Smooth muscle cell (in vitro differentiated cells): ENCODE data around the gene ZNF280A. TPM values are rescaled to one million over a fixed set of nuclear protein-coding genes. Genes with fewer than 3 reads are reported as not detected.
"Not testable (repeated sequence)": the region's sequence is repeated elsewhere in the genome, so short reads cannot be mapped to it uniquely, and the experiment has no call there.

Experiments used
- DNase-seq: peaks from one replicate; lab custom pipeline; 2025; ENCODE audit not compliant: unreplicated experiment; lab: John Stamatoyannopoulos, UW
- H2AFZ ChIP-seq: fragments of 200-600 bp; sonication (generic); 2 replicates; pipeline ENCODE4 v1.6.0; 2016; ENCODE audit warnings: antibody characterized with exemption, low read depth, mild to moderate bottlenecking
- H3F3A ChIP-seq: fragments of 200-600 bp; sonication (generic); 2 replicates; pipeline ENCODE4 v1.6.0; 2017; ENCODE audit warnings: antibody characterized with exemption, low read depth
- H3K27ac ChIP-seq: fragments of 200-600 bp; sonication (generic); 2 replicates; pipeline ENCODE4 v1.5.1; 2016; ENCODE audit warnings: low read depth, mild to moderate bottlenecking
- H3K27me3 ChIP-seq: fragments of 200-600 bp; sonication (generic); 2 replicates; pipeline ENCODE4 v1.6.1; 2016; ENCODE audit warnings: low read depth, mild to moderate bottlenecking
- H3K36me3 ChIP-seq: fragments of 200-600 bp; sonication (generic); 2 replicates; pipeline ENCODE4 v1.5.1; 2016; ENCODE audit warnings: low read depth
- H3K4me1 ChIP-seq: fragments of 200-600 bp; sonication (generic); 2 replicates; pipeline ENCODE4 v1.5.1; 2016; ENCODE audit warnings: low read depth
- H3K4me2 ChIP-seq: fragments of 200-600 bp; sonication (generic); 2 replicates; pipeline ENCODE4 v1.6.0; 2016; ENCODE audit warnings: mild to moderate bottlenecking
- H3K4me3 ChIP-seq: fragments of 200-600 bp; sonication (generic); 2 replicates; pipeline ENCODE4 v1.5.1; 2016; ENCODE audit warnings: mild to moderate bottlenecking
- H3K79me2 ChIP-seq: fragments of 200-600 bp; sonication (generic); 2 replicates; pipeline ENCODE4 v1.6.0; 2016; ENCODE audit warnings: low read depth, mild to moderate bottlenecking
- H3K9ac ChIP-seq: fragments of 200-600 bp; sonication (generic); 2 replicates; pipeline ENCODE4 v1.6.0; 2016; ENCODE audit warnings: low read depth
- H3K9me3 ChIP-seq: fragments of 200-600 bp; sonication (generic); replicated peaks from 2 replicates; pipeline ENCODE4 v1.5.1; 2016; ENCODE audit warnings: low read depth
- H4K20me1 ChIP-seq: fragments of 200-600 bp; sonication (generic); 2 replicates; pipeline ENCODE4 v1.6.0; 2016; ENCODE audit warnings: low read depth
- WGBS: methylation state at CpG from one replicate; pipeline ENCODE4 v1.1.7; 2016; ENCODE audit warnings: low lambda C conversion rate; 5-methylcytosine and 5-hydroxymethylcytosine counted together
- polyA plus RNA-seq: library from polyadenylated mRNA; unstranded; fragments of >200 nt; fragmentation: Nextera tagmentation; extraction: Ambion mirVana; gene quantifications from 2 replicates; pipeline ENCODE4 v1.2.1, GENCODE V29; 2016
- total RNA-seq: library from RNA; depleted of rRNA; stranded (reverse); fragments of >200 nt; gene quantifications from 2 replicates; pipeline ENCODE4 v1.2.3, GENCODE V29; 2014
- TF ChIP-seq, protein P1 (sequence below): fragments of 200-600 bp; sonication (generic); IDR thresholded peaks from 2 replicates; pipeline ENCODE4 v1.5.1; 2017; ENCODE audit warnings: borderline replicate concordance, mild to moderate bottlenecking, antibody characterized with exemption; ENCODE audit not compliant: insufficient read depth, poor library complexity, severe bottlenecking

The ZNF280A gene
- total and polyA plus RNA-seq, 2 experiments from 2014 or later, result 0.21 TPM; not detected in 1

DNA sequence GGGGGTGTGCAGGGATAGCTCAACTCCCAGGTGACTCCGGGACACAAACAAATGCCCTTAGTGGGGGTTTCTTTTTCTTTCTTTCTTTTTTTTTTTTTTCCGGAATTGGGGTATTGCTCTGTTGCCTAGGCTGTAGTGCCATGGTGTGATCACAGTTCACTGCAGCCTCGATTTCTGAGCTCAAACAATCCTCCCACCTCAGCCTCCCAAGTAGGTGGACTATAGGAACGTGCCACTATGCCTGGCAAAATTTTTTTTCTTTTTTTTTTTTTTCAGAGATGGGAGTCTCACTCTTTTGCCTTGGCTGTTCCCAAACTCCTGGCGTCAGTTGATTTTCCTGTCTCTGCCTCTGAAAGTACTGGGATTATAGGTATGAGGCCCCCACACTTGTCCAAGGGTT is 13.8 kb upstream of the ZNF280A start:
- Histone ChIP-seq H3K9ac (no peak overlapping the region), H3K4me3 (no peak overlapping the region), H4K20me1 (no peaks in the 10 kb centered on the region), H3K27ac (no peak overlapping the region), H3K36me3 (no peaks in the 10 kb centered on the region), H3K4me2 (no peak overlapping the region), H3F3A (no peaks in the 10 kb centered on the region), H3K4me1 (no peaks in the 10 kb centered on the region), H3K27me3 (no peaks in the 10 kb centered on the region), H3K9me3 (no peaks in the 10 kb centered on the region), H2AFZ (no peak overlapping the region), H3K79me2 (no peaks in the 10 kb centered on the region)
- TF ChIP-seq, protein P1, sequence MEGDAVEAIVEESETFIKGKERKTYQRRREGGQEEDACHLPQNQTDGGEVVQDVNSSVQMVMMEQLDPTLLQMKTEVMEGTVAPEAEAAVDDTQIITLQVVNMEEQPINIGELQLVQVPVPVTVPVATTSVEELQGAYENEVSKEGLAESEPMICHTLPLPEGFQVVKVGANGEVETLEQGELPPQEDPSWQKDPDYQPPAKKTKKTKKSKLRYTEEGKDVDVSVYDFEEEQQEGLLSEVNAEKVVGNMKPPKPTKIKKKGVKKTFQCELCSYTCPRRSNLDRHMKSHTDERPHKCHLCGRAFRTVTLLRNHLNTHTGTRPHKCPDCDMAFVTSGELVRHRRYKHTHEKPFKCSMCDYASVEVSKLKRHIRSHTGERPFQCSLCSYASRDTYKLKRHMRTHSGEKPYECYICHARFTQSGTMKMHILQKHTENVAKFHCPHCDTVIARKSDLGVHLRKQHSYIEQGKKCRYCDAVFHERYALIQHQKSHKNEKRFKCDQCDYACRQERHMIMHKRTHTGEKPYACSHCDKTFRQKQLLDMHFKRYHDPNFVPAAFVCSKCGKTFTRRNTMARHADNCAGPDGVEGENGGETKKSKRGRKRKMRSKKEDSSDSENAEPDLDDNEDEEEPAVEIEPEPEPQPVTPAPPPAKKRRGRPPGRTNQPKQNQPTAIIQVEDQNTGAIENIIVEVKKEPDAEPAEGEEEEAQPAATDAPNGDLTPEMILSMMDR, result no peak
- no peak for DNase-seq
- 76% methylated on average over 5 of the region's 5 CpGs for WGBS

DNA sequence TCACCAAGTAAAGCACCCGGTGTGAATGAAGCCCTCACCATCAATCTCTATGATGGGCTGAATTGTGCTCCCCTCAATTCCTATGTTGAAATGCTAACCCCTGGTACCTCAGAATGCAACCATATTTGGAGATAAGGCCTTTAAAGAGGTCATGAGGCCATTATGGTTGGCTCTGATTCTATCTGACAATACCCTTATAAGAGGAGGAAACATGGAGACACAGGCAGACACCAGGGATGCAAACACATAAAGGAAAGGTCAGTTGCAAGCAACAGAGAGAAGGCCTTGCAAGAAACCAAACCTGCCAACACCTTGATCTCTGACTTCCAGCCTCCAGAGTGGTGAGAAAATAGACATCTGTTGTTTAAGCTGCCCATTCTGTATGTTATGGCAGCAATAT is 13.3 kb upstream of the ZNF280A start:
- Histone ChIP-seq H3K36me3 (no peaks in the 10 kb centered on the region), H3K4me1 (no peaks in the 10 kb centered on the region), H3K9ac (no peak overlapping the region), H3K27me3 (no peaks in the 10 kb centered on the region), H2AFZ (no peak overlapping the region), H3F3A (no peaks in the 10 kb centered on the region), H3K4me3 (no peak overlapping the region), H3K79me2 (no peaks in the 10 kb centered on the region), H4K20me1 (no peaks in the 10 kb centered on the region), H3K27ac (no peak overlapping the region), H3K9me3 (no peaks in the 10 kb centered on the region), H3K4me2 (no peak overlapping the region)
- TF ChIP-seq, protein P1, result no peak
- 92% methylated on average over 1 of the region's 1 CpG for WGBS
- DNase-seq, result no peak

DNA sequence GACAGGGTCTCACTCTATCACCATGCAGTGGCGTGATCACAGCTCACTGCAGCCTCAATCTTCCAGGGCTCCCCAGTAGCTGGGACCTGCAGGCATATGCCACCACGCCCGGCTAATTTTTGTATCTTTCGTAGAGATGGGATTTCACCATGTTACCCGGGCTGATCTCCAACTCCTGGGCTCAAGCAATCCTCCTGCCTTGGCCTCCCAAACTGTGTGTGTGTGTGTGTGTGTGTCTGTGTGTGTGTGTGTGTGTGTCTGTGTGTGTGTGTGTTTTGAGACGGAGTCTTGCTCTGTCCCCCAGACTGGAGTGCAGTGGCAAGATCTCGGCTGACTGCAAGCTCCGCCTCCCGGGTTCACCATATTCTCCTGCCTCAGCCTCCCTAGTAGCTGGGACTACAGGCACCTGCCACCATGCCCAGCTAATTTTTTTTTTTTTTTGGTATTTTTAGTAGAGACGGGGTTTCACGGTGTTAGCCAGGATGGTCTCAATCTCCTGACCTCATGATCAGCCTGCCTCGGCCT is 12.5 kb upstream of the ZNF280A start:
- not testable (repeated sequence) for H3K4me3 ChIP-seq, H3K9me3 ChIP-seq

DNA sequence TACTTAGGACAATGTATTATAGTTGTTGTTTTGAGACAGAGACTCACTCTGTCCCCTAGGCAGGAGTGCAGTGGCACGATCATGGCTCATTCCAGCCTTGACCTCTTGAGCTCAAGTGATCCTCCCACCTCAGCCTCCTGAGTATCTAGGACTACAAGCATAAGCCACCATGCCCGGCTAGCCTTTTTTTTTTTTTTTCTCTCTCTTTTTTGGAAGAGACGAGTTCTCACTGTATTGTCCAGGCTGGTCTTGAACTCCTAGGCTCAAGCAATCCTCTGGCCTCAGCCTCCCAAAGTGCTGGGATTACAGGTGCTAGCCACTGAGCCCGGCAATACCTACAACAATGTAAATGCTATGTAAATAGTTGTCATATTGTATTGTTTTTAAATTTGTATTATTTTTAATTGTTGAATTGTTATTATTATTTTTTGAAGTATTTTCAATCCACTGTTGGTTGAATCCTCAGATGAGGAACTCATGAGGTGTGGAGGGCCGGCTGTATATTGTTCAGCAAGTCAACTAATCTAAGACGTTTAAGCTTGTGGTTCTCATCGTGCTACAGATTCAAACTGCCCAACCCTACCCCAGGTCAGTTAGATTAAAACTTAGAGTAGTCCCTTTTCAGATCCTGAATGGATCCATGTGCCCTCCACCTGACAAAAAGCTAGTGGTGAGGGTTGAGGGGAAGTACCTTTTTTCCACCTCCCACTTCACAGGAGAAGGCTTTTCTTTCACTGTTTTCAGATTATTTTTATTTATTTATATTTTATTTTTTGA is 11.9 kb upstream of the ZNF280A start:
- Histone ChIP-seq H3K79me2 (no peaks in the 10 kb centered on the region), H3K27ac (no peak overlapping the region), H3F3A (no peaks in the 10 kb centered on the region), H3K4me2 (no peak overlapping the region), H3K9ac (no peak overlapping the region), H4K20me1 (no peaks in the 10 kb centered on the region), H2AFZ (no peak overlapping the region), H3K4me3 (no peak overlapping the region), H3K27me3 (no peaks in the 10 kb centered on the region), H3K4me1 (no peaks in the 10 kb centered on the region), H3K9me3 (no peaks in the 10 kb centered on the region), H3K36me3 (no peaks in the 10 kb centered on the region)
- no peak for DNase-seq
- 74% methylated on average over 7 of the region's 7 CpGs for WGBS
- TF ChIP-seq, protein P1, result no peak

More for the DNA sequence above, 12.5 kb upstream of the ZNF280A start:
- H3K27me3 ChIP-seq, H2AFZ ChIP-seq, H4K20me1 ChIP-seq, H3K4me2 ChIP-seq, H3F3A ChIP-seq, H3K27ac ChIP-seq, H3K4me1 ChIP-seq, H3K79me2 ChIP-seq, DNase-seq, H3K9ac ChIP-seq, H3K36me3 ChIP-seq: not testable (repeated sequence)
- 87% methylated on average over 12 of the region's 12 CpGs for WGBS
